ENCODE data around the gene DPP8. TPM values are rescaled to one million over a fixed set of nuclear protein-coding genes. Genes with fewer than 3 reads are reported as not detected.

Gene DPP8
- polyA plus RNA-seq, 2 of the 4 experiments (the other 2 are of a cell fraction): 24.4 to 41.8 TPM

DNA sequence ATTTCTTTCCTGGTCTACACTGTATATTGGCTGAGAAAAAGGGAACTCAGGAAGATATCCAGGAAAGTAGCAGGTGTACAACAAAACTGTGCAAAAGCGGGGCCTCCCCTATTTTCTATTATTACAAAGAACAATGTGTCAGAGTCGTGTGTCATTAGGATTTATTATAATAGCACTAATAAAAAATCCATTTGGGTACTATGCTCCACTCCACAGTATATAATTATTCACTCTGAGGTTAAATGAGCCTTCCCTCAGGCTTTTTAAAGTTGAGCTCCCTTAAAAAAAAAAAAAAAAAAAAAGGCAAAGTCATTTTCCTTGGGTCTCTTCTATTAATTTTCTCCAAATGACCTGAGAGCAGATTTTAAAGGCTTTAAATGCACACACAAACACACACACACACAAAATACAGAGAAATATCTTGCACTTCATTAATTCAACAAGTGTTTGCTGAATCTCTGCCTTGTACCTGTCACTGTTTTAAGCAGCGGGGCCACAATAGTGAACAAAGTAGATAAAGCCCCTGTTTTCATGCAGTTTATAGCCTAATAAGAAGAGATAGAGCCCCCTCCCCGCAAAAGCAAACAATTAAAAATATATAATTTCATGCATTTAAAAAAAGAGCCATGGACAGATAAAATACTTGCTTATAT is 1.3 kb upstream of the DPP8 start:
- FAIRE-seq (no peak), DNase-seq (ENCODE audit: low read depth in 1 of 2, low spot score in 1 of 2) (no peak), ATAC-seq (no peak)
- no peak overlapping the region for H3K4me3 ChIP-seq
- peaks cover 19% of the 10 kb centered on the region for H3K4me1 ChIP-seq
- no peak overlapping the region; the same call in 2 of the 3 replicates for H3K4me2 ChIP-seq
- 77% methylated on average over 4 of the region's 4 CpGs for WGBS (ENCODE audit: missing lambda C conversion rate)
- no peak overlapping the region for H3K27ac ChIP-seq
- TF ChIP-seq PHF8 (IDR thresholded peaks at IDR 0.05; ENCODE audit: borderline replicate concordance, low read depth) (no peak), NFE2L2 (conservative IDR thresholded peaks at IDR 0.05; ENCODE audit: low read length) (no peak), FOSL2 (IDR thresholded peaks at IDR 0.05) (no peak), FOSL2 (CRISPR knock-in tag; IDR thresholded peaks at IDR 0.05) (no peak), RFX5 (IDR thresholded peaks at IDR 0.05) (no peak), ZFP36 (IDR thresholded peaks at IDR 0.05; ENCODE audit: borderline replicate concordance, partially characterized antibody) (no peak), MAZ (IDR thresholded peaks at IDR 0.05; ENCODE audit: borderline replicate concordance, low read depth, low read length) (no peak), EP300 (IDR thresholded peaks at IDR 0.05) (no peak), ZC3H11A (IDR thresholded peaks at IDR 0.05) (no peak)
- TF ChIP-seq, protein P1, sequence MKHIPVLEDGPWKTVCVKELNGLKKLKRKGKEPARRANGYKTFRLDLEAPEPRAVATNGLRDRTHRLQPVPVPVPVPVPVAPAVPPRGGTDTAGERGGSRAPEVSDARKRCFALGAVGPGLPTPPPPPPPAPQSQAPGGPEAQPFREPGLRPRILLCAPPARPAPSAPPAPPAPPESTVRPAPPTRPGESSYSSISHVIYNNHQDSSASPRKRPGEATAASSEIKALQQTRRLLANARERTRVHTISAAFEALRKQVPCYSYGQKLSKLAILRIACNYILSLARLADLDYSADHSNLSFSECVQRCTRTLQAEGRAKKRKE (CRISPR knock-in tag; IDR thresholded peaks at IDR 0.05; ENCODE audit: low read depth): no peak
- TF ChIP-seq, protein P2, sequence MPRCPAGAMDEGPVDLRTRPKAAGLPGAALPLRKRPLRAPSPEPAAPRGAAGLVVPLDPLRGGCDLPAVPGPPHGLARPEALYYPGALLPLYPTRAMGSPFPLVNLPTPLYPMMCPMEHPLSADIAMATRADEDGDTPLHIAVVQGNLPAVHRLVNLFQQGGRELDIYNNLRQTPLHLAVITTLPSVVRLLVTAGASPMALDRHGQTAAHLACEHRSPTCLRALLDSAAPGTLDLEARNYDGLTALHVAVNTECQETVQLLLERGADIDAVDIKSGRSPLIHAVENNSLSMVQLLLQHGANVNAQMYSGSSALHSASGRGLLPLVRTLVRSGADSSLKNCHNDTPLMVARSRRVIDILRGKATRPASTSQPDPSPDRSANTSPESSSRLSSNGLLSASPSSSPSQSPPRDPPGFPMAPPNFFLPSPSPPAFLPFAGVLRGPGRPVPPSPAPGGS (IDR thresholded peaks at IDR 0.05): no peak
- CTCF ChIA-PET: interaction anchor here (0.7 to 1.2 kb wide), 6 partner anchors 11 to 868 kb away, joined by 3 read pairs; partner anchors contain the start of gene MAP2K1
- POLR2A ChIA-PET: interaction anchor here (0.5 to 0.9 kb wide), 4 partner anchors 54 to 351 kb away, joined by 4 to 6 read pairs (median 5); partner anchors contain the start of gene RAB11A
- H3K9me3 ChIP-seq: no peaks in the 10 kb centered on the region

DNA sequence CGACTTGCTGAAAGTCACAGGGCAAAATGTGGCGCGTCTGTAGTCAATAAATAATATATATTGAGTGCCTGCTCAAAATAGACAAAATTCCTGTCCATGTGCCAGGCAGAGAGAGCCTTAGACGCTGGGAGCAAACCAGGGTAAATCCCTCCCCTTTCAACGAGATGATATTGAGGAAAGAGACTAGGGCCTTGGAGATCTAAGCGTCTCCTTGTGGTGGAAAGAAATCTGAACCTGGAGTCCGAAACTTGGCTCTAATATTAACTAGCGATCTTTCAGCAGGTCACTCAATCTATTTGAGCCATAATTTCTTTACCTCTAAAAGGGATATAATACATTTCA is 348 bp upstream of the DPP8 start:
- ChIA-PET CTCF (interaction anchor here (0.6 to 1.2 kb wide), 8 partner anchors 10 to 869 kb away, joined by 3 read pairs; partner anchors contain the start of gene MAP2K1), POLR2A (interaction anchor here (0.9 kb wide), 1 partner anchor 352 kb away, joined by 5 read pairs; the partner anchor contains the start of gene RAB11A)
- FAIRE-seq: no peak
- Histone ChIP-seq H3K9me3 (no peaks in the 10 kb centered on the region), H3K27ac (peak overlapping the region; percentile 93 to 97), H3K4me2 (peak overlapping the region; percentile 78), H3K4me1 (peaks cover 19% of the 10 kb centered on the region), H3K4me3 (peak overlapping the region; percentile 84)
- peak; percentile 62 to 69 for ATAC-seq
- DNase-seq (ENCODE audit: low read depth in 1 of 2, low spot score in 1 of 2): no peak
- 9% methylated on average over 8 of the region's 8 CpGs for WGBS (ENCODE audit: missing lambda C conversion rate)
- TF ChIP-seq, protein P3, sequence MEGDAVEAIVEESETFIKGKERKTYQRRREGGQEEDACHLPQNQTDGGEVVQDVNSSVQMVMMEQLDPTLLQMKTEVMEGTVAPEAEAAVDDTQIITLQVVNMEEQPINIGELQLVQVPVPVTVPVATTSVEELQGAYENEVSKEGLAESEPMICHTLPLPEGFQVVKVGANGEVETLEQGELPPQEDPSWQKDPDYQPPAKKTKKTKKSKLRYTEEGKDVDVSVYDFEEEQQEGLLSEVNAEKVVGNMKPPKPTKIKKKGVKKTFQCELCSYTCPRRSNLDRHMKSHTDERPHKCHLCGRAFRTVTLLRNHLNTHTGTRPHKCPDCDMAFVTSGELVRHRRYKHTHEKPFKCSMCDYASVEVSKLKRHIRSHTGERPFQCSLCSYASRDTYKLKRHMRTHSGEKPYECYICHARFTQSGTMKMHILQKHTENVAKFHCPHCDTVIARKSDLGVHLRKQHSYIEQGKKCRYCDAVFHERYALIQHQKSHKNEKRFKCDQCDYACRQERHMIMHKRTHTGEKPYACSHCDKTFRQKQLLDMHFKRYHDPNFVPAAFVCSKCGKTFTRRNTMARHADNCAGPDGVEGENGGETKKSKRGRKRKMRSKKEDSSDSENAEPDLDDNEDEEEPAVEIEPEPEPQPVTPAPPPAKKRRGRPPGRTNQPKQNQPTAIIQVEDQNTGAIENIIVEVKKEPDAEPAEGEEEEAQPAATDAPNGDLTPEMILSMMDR (IDR thresholded peaks at IDR 0.05): peak; percentile 38; the same call in 2 of the 3 replicates
- TF ChIP-seq EHMT2 (IDR thresholded peaks at IDR 0.05; ENCODE audit: low read depth): no peak
- TF ChIP-seq POLR2AphosphoS2 (conservative IDR thresholded peaks at IDR 0.05; ENCODE audit: low read length): no peak

DNA sequence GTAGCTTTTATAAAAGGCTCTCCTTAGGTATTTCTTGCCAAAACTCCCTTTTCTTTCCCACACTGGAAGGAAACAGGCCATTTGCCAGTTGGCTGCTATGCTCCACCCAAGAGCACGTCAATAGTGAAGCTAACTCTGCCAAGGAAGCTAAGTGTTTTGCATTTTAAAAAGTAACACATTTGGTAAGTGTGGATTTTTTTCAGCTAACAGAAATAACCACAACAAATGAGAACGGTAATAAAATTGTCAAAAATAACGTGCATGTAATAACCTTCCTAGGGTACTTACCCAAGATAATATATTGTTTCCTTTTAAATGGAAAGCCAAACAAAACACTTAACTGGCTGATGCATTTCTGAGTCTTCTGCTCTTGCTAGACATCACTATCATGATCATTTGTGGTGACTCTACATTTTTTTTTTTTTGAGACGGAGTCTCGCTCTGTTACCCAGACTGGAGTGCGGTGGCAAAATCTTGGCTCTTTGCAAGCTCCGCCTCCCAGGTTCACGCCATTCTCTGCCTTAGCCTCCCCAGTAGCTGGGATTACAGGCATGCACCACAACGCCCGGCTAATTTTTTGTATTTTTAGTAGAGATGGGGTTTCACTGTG is 4.6 kb downstream of the DPP8 start:
- Histone ChIP-seq H3K4me2 (no peak overlapping the region), H3K27ac (no peak overlapping the region), H3K4me1 (peaks cover 14% of the 10 kb centered on the region), H3K9me3 (no peaks in the 10 kb centered on the region), H3K4me3 (no peak overlapping the region)
- TF ChIP-seq RFX5 (IDR thresholded peaks at IDR 0.05) (no peak), CHD2 (IDR thresholded peaks at IDR 0.05; ENCODE audit: low read length, partially characterized antibody) (no peak), KDM5A (IDR thresholded peaks at IDR 0.05) (no peak), JUN (IDR thresholded peaks at IDR 0.05) (no peak), CHD4 (IDR thresholded peaks at IDR 0.05; ENCODE audit: borderline replicate concordance) (no peak), ZNF302 (CRISPR knock-in tag; IDR thresholded peaks at IDR 0.05) (no peak), RCOR1 (IDR thresholded peaks at IDR 0.05; ENCODE audit: low read depth, low read length) (no peak)
- FAIRE-seq: no peak
- ATAC-seq: no peak
- ChIA-PET POLR2A (interaction anchor here (1.0 kb wide), 1 partner anchor 13 kb away, joined by 3 read pairs; no protein-coding TSS in a partner anchor), CTCF (interaction anchor here (1.1 to 3.2 kb wide), 2 partner anchors 24 to 112 kb away, joined by 4 to 13 read pairs; no protein-coding TSS in a partner anchor)
- no peak for DNase-seq (ENCODE audit: low read depth in 1 of 2, low spot score in 1 of 2)
- WGBS (ENCODE audit: missing lambda C conversion rate): 83% methylated on average over 10 of the region's 10 CpGs

Data from A549 (cell line).